PFSK-1 (cell line): Measurements from ENCODE around the gene TBC1D22A.

Source experiments
- FOXP2 ChIP-seq: optimal IDR thresholded peaks from 2 replicates; pipeline ENCODE3; 2011; ENCODE audit warnings: borderline replicate concordance, control low read depth, inconsistent platforms; ENCODE audit not compliant: insufficient read depth; ENCODE audit errors: extremely low read length, extremely low read depth
- POLR2AphosphoS5 ChIP-seq: IDR thresholded peaks from 2 replicates; pipeline ENCODE4 v1.6.1; 2012; ENCODE audit warnings: low read depth, mild to moderate bottlenecking, control low read depth, low read length, moderate library complexity
- SIN3A ChIP-seq: IDR thresholded peaks from 2 replicates; pipeline ENCODE4 v1.6.1; 2012; ENCODE audit warnings: mild to moderate bottlenecking, low read length, moderate library complexity, borderline replicate concordance; ENCODE audit not compliant: insufficient read depth
- TAF1 ChIP-seq: IDR thresholded peaks from 2 replicates; pipeline ENCODE4 v1.6.1; 2012; ENCODE audit warnings: low read length, control low read depth, borderline replicate concordance; ENCODE audit not compliant: insufficient read depth
- TF ChIP-seq, protein P1 (sequence below), 2 experiments: IDR thresholded peaks; 2 replicates each; pipeline versions ENCODE4 v1.6.1 to v1.8.0; 2011 to 2012; ENCODE audit warnings: low read depth in 2 of 2, low read length in 2 of 2, control low read depth in 1 of 2, inconsistent platforms in 1 of 2, mild to moderate bottlenecking in 1 of 2, moderate library complexity in 1 of 2; ENCODE audit not compliant: insufficient read depth in 1 of 2

TBC1D22A gene

DNA sequence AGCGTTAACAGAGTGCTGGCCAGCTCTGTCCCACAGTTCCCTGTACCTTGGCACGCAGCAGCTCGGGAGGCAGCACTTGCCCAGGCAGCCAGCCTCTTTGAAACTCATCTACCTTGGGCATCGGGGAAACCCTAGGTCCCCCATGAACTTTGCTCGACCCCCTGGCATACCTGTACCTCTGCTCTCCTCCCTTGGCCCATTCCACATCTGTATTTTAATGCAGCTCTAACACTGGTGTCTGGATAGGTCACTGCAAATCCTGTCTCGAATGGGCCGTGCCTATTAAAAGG lies 304.1 kb downstream of the TBC1D22A start:
- TF ChIP-seq FOXP2 (no peak), POLR2AphosphoS5 (no peak), TAF1 (no peak), SIN3A (no peak)
- TF ChIP-seq, protein P1, sequence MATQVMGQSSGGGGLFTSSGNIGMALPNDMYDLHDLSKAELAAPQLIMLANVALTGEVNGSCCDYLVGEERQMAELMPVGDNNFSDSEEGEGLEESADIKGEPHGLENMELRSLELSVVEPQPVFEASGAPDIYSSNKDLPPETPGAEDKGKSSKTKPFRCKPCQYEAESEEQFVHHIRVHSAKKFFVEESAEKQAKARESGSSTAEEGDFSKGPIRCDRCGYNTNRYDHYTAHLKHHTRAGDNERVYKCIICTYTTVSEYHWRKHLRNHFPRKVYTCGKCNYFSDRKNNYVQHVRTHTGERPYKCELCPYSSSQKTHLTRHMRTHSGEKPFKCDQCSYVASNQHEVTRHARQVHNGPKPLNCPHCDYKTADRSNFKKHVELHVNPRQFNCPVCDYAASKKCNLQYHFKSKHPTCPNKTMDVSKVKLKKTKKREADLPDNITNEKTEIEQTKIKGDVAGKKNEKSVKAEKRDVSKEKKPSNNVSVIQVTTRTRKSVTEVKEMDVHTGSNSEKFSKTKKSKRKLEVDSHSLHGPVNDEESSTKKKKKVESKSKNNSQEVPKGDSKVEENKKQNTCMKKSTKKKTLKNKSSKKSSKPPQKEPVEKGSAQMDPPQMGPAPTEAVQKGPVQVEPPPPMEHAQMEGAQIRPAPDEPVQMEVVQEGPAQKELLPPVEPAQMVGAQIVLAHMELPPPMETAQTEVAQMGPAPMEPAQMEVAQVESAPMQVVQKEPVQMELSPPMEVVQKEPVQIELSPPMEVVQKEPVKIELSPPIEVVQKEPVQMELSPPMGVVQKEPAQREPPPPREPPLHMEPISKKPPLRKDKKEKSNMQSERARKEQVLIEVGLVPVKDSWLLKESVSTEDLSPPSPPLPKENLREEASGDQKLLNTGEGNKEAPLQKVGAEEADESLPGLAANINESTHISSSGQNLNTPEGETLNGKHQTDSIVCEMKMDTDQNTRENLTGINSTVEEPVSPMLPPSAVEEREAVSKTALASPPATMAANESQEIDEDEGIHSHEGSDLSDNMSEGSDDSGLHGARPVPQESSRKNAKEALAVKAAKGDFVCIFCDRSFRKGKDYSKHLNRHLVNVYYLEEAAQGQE (IDR thresholded peaks at IDR 0.05; ENCODE audit: insufficient read depth in 1 of 2, low read depth in 2 of 2, low read length in 2 of 2), result no peak

DNA sequence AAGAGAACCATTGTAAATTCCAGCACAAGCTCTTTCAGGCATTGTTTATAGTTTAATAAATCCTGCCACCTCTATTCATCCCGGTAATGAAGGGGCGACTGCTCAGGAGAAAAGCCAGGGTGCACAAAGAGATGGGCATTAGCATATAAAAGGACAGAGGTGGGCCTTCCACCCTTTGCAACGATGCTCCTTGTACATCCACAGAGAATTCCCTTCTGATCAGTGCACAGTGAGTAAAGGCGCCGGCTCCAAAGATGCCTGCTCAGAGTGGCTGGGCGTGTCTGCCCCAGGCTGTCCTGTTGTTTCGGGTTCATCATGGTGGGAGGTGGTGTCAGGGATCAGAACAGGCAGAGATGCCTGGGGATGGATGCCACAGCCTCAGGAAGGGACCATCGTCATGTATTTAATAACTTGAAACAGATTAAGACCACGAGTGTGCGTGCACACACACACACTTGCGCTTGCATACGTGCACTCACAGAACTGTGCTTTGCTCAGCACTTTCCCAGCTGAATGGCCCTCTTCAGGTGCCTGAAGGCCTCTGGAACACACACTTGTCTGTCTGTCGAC lies 305.0 kb downstream of the TBC1D22A start:
- TF ChIP-seq SIN3A (no peak), FOXP2 (no peak), POLR2AphosphoS5 (no peak), TAF1 (no peak)
- TF ChIP-seq, protein P1 (IDR thresholded peaks at IDR 0.05; ENCODE audit: insufficient read depth in 1 of 2, low read depth in 2 of 2, low read length in 2 of 2), result no peak

DNA sequence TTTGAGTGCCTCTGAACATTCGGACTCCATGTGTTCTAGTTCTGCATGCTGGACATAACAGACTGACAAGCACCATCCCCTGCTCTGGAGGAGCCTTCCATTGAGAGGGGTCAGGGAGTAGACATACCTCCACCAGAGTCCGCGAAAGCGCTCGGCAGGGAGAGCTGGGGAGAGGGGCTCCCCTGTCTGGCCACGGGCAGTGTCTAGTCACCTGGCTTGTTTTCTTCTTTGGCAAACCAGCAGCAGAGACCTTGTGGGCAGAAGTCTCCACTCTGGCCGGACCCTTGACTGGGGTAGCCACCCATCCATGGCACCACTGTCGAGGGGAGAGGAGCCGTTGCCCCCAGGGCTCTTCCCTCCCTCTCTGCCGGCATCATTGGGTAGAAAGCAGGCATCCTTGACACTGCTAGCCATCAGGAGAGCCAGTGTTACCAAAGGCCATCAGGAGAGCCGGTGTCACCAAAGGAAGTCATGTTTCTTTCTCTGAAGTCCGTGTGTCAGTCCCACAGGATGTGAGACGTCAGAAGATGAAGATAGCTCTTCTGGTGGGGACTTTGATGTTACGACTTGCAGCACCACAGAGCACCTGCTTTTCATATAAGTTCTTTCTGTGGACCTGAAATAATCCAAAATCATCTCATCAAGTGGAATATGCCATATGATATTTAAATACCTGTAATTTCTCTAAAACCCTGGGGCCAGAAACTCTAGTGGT lies 305.6 kb downstream of the TBC1D22A start:
- TF ChIP-seq SIN3A, result no peak
- TF ChIP-seq FOXP2, result no peak
- TF ChIP-seq TAF1, result no peak
- TF ChIP-seq POLR2AphosphoS5, result no peak
- TF ChIP-seq, protein P1 (IDR thresholded peaks at IDR 0.05; ENCODE audit: insufficient read depth in 1 of 2, low read depth in 2 of 2, low read length in 2 of 2), result no peak

DNA sequence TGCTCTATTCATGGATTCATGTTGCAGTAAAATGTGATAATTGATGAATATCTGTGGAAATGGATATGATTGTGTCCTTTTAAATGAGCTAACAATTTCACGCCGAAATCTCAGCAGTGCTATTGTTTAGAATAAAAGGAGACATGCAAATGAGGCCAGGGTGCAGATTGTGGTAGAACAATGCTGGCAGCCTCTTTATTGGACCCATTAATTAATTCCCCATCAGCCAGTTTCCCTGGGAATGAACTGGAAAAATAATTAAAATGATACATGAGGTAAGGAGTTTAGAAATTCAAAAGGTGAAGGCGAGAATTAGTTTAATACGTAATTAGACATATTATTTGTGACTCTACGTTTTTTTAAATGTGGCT lies 306.2 kb downstream of the TBC1D22A start:
- TF ChIP-seq, protein P1 (IDR thresholded peaks at IDR 0.05; ENCODE audit: insufficient read depth in 1 of 2, low read depth in 2 of 2, low read length in 2 of 2), result no peak
- no peak for TF ChIP-seq TAF1
- TF ChIP-seq FOXP2, result no peak
- no peak for TF ChIP-seq POLR2AphosphoS5
- TF ChIP-seq SIN3A, result no peak
